ENCODE measurements around the gene STK25.
"Not testable (repeated sequence)": the region's sequence is repeated elsewhere in the genome, so short reads cannot be mapped to it uniquely, and the experiment has no call there.

Gene STK25

DNA sequence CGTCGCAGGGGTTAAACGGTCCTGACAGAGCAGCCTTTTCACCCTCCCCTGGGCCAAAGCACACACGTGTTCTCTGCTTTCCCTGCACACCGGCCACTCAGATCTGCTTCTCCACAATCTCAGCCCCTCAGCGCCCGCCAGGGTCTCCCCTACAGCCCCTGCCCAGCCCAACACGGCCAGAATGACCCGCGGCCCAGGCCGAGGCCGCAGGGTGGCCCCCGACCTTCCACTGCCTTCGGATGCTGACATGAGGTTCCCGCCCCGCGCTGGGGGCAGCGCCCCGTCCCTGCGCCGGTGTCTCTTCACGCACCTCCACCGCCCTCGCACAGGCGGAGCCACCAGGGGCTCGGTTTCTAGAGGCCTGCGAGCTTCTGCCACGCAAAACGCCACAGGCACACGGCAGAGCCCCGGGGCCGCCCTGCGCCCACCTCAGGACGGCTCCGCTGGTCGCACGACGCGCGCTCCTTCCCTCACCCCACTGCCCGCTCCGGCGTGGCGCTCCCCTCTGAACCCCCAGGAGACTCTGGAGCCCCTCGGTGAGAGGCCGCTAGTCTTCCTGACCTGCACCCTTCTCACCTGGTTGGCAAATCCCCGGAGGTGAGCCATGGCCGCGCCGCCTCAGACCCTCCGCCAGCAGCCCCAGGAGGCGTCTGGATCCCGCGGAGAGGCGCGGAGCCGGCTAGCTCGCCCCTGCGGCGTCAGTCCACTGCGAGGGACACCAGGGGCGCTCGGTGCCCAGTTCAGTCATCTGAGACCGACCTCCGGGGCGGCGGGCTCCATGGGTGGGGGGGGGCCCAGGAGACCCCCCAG is 749 bp downstream of the STK25 start:
- no peak for DNase-seq

- no peak for DNase-seq
Observed at GRCh38 chr2:241506793-241507429, 1.5 kb downstream of the STK25 start.

DNA sequence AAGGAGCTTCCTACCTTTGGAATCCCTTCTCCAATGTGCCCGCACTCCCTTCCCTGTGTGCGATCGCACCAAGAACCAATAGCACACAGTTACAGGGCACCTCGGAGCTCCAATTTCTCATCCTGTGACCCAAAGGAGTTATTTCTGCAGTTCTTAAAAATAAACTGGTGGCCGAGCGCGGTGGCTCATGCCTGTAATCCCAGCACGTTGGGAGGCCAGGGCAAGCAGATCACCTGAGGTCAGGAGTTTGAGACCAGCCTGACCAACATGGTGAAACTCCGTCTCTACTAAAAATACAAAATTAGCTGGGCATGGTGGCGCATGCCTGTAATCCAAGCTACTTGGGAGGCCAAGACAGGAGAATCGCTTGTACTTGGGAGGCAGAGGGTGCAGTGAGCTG is 2.1 kb downstream of the STK25 start:
- DNase-seq, result not testable (repeated sequence)

DNA sequence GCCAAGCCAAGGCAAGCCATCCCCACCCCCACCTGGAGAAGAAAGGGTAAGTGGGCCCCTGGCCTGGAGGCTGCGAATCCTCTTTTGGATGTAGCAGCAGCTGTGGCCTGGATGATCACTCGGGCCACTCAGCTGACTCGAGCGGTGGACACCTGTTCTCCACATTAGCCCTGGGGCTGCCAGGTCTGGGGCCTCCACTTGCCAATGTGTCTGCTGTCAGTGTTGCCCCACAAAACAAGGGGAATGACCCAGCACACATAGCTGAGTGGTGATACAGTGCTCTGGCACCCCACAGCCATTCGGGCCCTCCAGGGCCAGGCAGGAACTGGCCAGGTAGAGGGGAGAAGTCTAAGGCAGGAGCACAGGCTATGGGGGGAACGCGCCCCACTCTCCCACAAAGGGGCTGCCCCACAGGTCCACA is 2.6 kb downstream of the STK25 start:
- DNase-seq, result no peak

DNA sequence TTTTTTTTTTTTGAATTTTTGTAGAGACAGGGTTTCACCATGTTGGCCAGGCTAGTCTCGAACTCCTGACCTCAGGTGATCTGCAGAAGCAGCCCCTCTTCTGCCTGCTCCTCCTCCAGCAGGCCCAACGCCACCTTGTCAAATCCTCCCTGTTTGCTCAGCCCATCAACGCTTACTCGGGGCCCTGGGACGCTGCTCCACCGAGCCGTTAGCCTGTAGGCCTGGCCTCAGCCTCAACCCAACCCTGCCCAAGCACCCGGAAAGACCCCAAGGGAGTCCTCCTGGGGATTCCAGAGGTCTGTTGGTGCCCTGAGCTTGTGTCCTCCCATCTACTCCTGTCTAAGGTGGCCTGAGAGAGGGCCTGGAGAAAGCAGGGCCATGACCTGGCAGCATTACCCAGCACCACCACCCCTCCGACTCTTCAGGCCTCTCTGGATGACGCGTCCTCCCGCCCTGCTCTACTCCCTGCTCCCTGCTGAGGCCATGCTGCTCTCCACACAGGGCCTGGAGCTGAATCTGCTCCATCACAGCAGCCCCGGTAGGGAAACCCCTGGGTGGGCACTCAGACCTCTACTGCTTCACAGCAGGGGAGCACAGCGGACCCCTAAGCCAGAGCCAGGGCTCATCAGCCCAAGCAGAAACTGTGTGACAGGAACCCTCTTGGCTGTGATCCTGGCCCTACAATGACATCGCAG is 3.2 kb downstream of the STK25 start:
- DNase-seq, result no peak

DNA sequence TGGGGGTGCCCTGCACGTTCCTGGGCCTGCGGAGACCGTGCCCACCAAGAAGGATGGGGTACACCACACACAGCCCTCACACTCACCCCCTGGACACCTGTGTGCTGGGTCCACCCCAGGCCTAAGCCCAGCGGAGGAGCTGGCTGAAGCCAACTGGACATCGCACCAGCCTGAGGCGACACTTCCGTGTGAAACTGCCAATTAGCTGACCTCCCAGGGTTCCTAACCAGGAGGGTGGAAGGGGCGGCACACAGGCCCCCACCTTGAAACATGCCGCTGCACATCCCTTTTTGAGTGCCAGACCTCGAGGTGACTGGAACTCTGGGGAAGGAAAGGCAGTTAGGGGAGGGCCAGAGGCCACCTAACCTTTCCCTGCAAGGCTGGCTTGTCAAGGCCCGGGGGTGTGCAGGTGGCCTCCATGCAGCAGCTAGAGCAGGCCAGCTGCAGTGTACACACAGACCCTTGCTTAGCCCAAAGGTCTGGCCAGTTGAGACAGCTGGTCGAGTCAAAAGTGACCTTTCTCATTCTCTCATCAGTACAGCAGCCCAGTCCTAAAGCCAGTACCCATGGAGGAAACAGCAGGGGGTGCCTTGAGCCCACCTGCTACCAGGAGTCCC is 4.5 kb downstream of the STK25 start:
- no peak for DNase-seq

DNA sequence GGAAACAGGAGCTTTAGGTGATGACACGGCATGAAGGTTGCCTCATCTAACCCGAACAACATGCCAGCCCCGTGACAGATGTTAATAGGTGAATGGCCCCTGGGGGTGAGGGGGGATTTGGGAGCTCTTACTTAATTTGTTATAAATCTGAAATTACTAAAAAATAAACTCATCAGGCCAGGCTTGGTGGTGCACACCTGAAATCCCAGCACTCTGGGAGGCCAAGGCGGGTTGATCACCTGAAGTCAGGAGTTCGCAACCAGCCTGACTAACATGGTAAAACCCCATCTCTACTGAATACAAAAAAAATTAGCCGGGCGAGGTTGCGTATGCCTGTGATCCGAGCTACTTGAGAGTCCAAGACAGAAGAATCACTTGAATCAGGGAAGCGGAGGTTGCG is 6.1 kb downstream of the STK25 start:
- no peak for DNase-seq

- DNase-seq, result no peak
Observed at GRCh38 chr2:241501551-241501950, 6.8 kb downstream of the STK25 start.

- DNase-seq, result no peak
Observed at GRCh38 chr2:241501099-241501541, 7.3 kb downstream of the STK25 start.

GRCh38 chr2:241500431-241500975 is 7.9 kb downstream of the STK25 start:
- DNase-seq, result no peak

DNA sequence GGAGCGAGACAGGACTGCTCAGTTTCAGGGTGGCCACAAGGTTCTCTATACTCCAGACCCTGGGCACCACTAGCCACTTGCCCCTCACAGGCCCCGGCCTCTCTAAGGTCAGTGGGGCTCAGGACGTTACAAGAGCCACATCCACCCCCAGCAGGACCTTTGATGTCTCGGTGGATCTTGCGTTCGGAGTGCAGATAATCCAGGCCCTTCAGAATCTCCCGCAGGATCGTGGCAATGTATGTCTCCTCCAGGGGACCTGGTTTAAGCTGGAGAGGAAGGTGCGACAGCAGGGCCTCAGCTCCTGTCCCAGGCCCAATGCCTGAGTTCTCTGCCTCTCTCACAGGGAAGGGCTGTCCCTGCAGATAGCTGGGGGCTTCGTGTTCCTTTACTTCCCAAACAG is 8.4 kb downstream of the STK25 start:
- no peak for DNase-seq

DNA sequence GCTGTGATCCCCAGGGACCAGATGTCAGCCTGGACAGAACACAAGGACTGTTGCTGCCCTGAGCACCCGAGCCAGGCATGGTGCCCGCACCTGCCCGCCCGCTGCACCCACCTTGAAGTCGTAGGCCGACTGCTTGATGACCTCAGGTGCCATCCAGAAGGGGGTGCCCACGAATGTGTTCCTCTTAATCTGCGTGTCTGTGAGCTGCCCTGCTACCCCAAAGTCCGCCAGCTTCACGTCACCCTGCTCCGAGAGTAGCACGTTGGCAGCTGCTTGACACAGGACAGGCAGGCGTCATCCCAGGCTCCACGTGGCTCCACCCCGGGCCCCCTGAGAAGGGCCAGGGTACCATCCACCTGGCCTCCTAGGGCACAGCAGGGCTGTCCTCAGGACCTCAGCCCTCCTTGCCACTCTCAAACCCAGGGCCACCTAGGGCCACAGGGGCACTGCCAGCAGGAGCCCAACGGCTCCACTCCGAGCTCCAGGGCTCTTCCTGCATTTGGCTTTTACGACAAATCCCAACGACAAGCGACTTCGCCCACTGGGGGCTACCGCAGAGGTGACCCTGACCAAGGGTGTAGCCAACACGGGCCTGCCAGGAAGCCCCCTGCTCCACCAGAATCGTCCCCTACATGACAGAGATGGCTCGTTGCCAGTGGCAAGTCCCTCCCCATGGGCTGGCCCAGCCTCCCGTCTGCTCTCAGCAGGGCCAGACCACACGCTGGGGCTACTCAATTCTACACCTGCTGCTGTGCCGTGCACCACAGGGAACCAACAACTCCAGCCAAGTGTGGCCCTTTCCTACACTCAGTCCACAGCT is 9.0 kb downstream of the STK25 start:
- DNase-seq, result peak; percentile 17 to 38

GRCh38 chr2:241498115-241499070 is 10.0 kb downstream of the STK25 start:
- DNase-seq, result no peak

DNA sequence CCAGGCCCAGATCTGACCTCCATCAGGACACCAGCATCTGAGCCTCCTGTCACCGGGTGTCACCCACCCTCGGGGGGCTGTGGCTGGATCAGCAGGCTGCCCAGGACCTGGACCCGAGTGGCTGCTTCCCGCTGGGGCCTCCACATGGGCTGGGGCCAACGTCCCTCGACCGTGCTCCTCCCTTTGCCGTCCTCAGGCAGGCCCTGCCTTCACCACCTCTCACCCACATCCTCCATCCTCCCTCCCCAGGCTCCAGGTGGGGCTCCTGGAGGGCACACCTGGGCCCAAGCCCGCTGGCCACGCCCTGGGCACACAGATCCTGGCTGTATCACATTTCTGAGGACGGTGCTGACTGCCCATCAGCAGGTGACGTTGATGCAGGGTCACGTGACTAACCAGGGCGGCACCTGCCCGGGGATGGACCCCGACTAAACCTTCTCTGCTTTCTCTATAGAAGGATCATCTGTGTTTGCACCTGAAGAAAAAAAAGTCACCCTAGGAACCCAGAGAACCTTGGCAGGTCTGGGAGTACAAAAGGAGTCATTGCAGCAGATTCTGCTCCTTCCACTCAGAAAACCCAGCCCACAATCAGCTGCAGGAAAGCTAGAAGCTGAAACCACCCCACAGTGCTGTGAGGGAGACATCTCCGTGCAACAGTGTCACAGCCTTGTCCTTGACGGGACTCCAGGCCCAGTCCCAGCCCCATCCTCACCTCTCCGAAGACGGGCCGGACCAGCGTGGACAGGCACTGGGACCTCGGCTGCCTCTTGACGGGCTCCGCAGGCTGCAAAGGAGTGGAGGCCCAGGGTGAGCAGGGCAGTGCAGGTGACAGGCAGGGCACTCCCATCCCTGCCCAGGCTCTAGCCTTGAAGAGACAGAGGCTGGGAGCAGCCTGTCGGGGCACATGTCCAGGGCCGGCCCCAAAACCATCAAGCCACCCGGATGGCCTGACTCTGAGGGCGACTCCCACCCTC is 11.2 kb downstream of the STK25 start:
- DNase-seq, result peak; percentile 28 to 43

GRCh38 chr2:241496003-241496707 is 12.2 kb downstream of the STK25 start:
- no peak for DNase-seq

DNA sequence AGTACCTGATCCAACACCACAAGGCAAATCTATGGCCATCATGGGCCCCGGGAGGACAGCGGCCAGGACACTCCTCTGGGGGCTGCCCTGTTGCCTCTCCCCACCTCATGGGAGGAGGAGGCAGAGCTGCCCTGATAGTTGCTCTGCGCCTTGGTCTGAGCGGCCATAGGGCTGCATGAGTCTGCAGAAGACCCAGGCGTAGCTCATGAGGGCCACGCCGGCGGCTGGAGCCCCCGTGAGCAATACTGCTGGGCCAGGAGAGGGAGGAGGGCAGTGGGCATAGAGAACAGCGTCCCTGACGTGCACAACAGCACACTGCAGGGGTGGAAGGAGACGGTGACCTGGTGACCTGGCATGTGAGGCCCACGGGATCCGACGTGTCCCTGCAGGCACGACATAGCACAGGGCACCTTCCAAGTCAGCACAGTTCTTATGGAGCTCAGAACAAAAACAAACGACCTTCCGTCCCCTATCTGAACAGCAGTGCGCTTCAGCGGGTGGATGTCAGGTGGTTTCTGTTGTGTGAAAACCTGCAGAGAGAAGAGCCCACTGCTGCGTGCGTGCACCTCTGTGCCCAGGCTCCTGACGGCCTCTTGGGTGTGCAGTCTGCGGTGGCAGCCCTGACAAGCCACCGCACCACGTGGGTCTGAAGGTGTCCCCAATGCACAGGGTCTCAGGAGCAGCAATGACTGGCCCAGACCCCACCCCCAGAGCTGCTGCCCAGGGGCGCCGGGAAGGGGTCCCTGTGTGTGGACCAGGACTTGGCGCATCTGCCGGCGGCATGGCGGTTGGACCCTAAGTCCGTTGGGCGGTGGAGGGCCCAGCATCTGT is 13.0 kb downstream of the STK25 start:
- no peak for DNase-seq

DNA sequence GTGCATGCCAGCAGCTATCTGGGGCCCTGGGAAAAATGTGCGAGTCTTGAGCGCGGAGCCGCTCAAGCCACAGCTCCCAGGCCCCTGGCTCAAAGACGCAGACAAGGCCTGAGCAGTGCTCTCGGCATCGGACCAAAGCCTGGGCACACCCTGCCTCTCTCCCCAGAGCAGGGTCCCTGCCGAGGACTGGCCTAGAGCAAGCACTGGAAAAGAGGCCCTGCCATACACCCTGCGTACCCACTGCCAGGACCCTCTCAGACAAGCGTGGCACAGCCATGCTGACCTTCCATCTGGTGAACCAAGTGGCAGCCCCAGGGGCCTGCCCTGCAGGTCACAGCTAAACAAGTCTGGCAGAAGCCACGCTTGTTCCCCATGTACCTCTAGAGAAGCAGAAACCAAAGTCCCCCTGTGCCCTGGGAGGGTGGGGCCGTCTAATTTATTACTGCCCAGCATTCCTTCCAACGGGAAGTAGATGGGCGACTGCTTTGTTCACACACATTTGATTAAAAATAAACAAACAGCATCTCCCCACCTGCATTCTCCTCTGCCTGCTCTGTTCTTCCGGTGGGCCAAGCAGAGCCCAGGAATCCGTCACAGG is 14.0 kb downstream of the STK25 start:
- no peak for DNase-seq

- no peak for DNase-seq
Observed at GRCh38 chr2:241493092-241493491, 15.3 kb downstream of the STK25 start.
